Neutrophil (primary cell): Measurements from ENCODE around the gene SYCP2.

Experiments
- H3K27ac ChIP-seq: fragments of 200-600 bp; sonication (generic); 2 replicates; pipeline ENCODE4 v1.5.1; 2016; ENCODE audit warnings: mild to moderate bottlenecking, moderate library complexity
- H3K27me3 ChIP-seq: fragments of 200-600 bp; sonication (generic); 2 replicates; pipeline ENCODE4 v1.6.0; 2016; ENCODE audit warnings: mild to moderate bottlenecking
- H3K36me3 ChIP-seq: fragments of 200-600 bp; sonication (generic); 2 replicates; pipeline ENCODE4 v1.5.1; 2017
- H3K4me1 ChIP-seq, 2 experiments: fragments of 200-600 bp in 1 of 2; sonication (generic) in 1 of 2; 1 replicate in 1 of 2; 2 replicates in 1 of 2; pipeline versions ENCODE4 v1.5.1 to v1.6.1; 2013 to 2016; ENCODE audit warnings: low read depth in 1 of 2, low read length in 1 of 2, mild to moderate bottlenecking in 1 of 2, moderate library complexity in 1 of 2; ENCODE audit not compliant: control insufficient read depth in 1 of 2, insufficient read depth in 1 of 2
- H3K4me3 ChIP-seq, 2 experiments: fragments of 200-600 bp in 1 of 2; sonication (generic) in 1 of 2; 1 replicate in 1 of 2; 2 replicates in 1 of 2; pipeline ENCODE4 v1.5.1; 2013 to 2016; ENCODE audit warnings: low read depth in 1 of 2, low read length in 1 of 2, mild to moderate bottlenecking in 1 of 2, moderate library complexity in 1 of 2
- H3K9me3 ChIP-seq: fragments of 200-600 bp; sonication (generic); 2 replicates; pipeline ENCODE4 v1.5.1; 2016
- CTCF ChIP-seq: fragments of 200-600 bp; sonication (generic); IDR thresholded peaks from 2 replicates; pipeline ENCODE4 v1.5.1; 2016; ENCODE audit warnings: antibody characterized with exemption

SYCP2 gene

GRCh38 chr20:59873409-59873808 is 60.0 kb downstream of the SYCP2 start:
- no peak overlapping the region for H3K27ac ChIP-seq
- no peak overlapping the region for H3K4me3 ChIP-seq
- TF ChIP-seq CTCF, result no peak
- no peaks in the 10 kb centered on the region for H3K36me3 ChIP-seq
- no peaks in the 10 kb centered on the region for H3K27me3 ChIP-seq
- no peaks in the 10 kb centered on the region for H3K9me3 ChIP-seq
- H3K4me1 ChIP-seq, result peaks cover 0 to 18% of the 10 kb centered on the region in 2 experiments

GRCh38 chr20:59871096-59871495 is 62.3 kb downstream of the SYCP2 start:
- Histone ChIP-seq H3K36me3 (no peaks in the 10 kb centered on the region), H3K9me3 (no peaks in the 10 kb centered on the region), H3K27me3 (no peaks in the 10 kb centered on the region), H3K4me1 (peaks cover 0 to 18% of the 10 kb centered on the region in 2 experiments), H3K4me3 (no peak overlapping the region), H3K27ac (no peak overlapping the region)
- TF ChIP-seq CTCF, result no peak

- TF ChIP-seq CTCF, result no peak
- peaks cover 0 to 11% of the 10 kb centered on the region in 2 experiments for H3K4me1 ChIP-seq
Measured at GRCh38 chr20:59866338-59866737, 67.1 kb downstream of the SYCP2 start.

GRCh38 chr20:59864726-59865125 is 68.7 kb downstream of the SYCP2 start:
- Histone ChIP-seq H3K9me3 (no peaks in the 10 kb centered on the region), H3K36me3 (no peaks in the 10 kb centered on the region), H3K27me3 (no peaks in the 10 kb centered on the region), H3K27ac (no peak overlapping the region), H3K4me3 (no peak overlapping the region), H3K4me1 (no peaks in the 10 kb centered on the region)
- no peak for TF ChIP-seq CTCF

More at GRCh38 chr20:59866338-59866737, 67.1 kb downstream of the SYCP2 start:
- Histone ChIP-seq H3K9me3 (no peaks in the 10 kb centered on the region), H3K27ac (no peak overlapping the region), H3K27me3 (no peaks in the 10 kb centered on the region), H3K36me3 (no peaks in the 10 kb centered on the region), H3K4me3 (no peak overlapping the region)

- Histone ChIP-seq H3K27ac (no peak overlapping the region), H3K36me3 (no peaks in the 10 kb centered on the region), H3K4me1 (no peaks in the 10 kb centered on the region), H3K9me3 (no peaks in the 10 kb centered on the region), H3K27me3 (no peaks in the 10 kb centered on the region), H3K4me3 (no peak overlapping the region)
- no peak for TF ChIP-seq CTCF
Measured at GRCh38 chr20:59863058-59863457, 70.4 kb downstream of the SYCP2 start.

GRCh38 chr20:59861401-59861800 is 72.0 kb downstream of the SYCP2 start:
- Histone ChIP-seq H3K4me1 (no peaks in the 10 kb centered on the region), H3K27me3 (no peaks in the 10 kb centered on the region), H3K27ac (no peak overlapping the region), H3K9me3 (no peaks in the 10 kb centered on the region), H3K36me3 (no peaks in the 10 kb centered on the region), H3K4me3 (no peak overlapping the region)
- TF ChIP-seq CTCF, result no peak
